Measurements from ENCODE around the gene TAGLN2. TPM values are rescaled to one million over a fixed set of nuclear protein-coding genes. Genes with fewer than 3 reads are reported as not detected.

Gene TAGLN2
- polyA plus RNA-seq, 1 experiment: 745 TPM

DNA sequence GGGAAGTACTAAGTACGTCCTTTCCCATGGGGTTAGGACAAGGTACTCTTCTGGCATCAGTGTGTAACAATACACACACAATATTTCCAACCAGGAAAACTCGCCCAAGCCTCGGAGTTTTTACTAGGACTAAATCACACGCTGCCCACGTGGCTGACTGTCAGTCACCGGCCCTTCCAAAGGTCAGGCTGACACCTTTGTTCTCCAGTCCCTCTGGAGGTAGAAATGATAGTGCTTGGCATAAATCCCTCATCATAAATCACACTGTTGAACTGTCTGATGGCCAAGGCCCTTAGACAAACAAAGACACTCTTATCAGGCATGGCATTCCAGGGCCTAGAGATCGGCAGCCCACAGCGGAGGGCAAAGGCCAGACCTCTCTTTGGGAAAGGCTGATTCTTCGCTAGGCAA is 45.6 kb upstream of the TAGLN2 start:
- CTCF ChIA-PET: interaction anchor here (1.5 to 5.2 kb wide), 2 partner anchors 10 to 36 kb away, joined by 3 to 34 read pairs; no protein-coding TSS in a partner anchor
- Histone ChIP-seq H3K27me3 (ENCODE audit: control insufficient read depth, insufficient read depth, low read length) (peaks cover 3% of the 10 kb centered on the region; the same call in 1 of the 2 replicates), H3K36me3 (ENCODE audit: control insufficient read depth, insufficient read depth, low read length) (peaks cover 2% of the 10 kb centered on the region; the same call in 1 of the 2 replicates), H3K4me3 (ENCODE audit: low read depth, low read length) (no peak overlapping the region)
- no peak for DNase-seq (ENCODE audit: low read depth)
- TF ChIP-seq, protein P1, sequence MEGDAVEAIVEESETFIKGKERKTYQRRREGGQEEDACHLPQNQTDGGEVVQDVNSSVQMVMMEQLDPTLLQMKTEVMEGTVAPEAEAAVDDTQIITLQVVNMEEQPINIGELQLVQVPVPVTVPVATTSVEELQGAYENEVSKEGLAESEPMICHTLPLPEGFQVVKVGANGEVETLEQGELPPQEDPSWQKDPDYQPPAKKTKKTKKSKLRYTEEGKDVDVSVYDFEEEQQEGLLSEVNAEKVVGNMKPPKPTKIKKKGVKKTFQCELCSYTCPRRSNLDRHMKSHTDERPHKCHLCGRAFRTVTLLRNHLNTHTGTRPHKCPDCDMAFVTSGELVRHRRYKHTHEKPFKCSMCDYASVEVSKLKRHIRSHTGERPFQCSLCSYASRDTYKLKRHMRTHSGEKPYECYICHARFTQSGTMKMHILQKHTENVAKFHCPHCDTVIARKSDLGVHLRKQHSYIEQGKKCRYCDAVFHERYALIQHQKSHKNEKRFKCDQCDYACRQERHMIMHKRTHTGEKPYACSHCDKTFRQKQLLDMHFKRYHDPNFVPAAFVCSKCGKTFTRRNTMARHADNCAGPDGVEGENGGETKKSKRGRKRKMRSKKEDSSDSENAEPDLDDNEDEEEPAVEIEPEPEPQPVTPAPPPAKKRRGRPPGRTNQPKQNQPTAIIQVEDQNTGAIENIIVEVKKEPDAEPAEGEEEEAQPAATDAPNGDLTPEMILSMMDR (IDR thresholded peaks at IDR 0.05; ENCODE audit: insufficient read depth, low read depth, low read length): no peak
- POLR2A ChIA-PET: no interaction called here

DNA sequence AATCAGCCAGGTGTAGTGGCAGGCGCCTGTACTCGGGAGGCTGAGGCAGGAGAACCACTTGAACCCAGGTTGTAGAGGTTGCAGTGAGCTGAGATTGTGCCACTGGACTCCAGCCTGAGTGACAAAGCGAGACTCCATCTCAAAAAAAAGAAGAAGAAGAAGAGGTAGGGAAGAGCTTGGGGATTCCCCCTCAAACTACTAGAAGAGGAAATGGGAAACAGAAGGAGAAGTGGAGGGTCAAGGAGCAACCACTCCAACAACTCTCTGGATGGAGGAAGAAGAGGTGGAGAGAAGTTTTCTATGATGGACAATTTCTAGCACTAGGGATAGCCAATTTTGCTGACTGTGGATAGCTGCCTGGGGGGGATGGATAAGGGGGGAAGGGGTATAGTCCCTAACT is 43.6 kb upstream of the TAGLN2 start:
- Histone ChIP-seq H3K4me3 (ENCODE audit: low read depth, low read length) (no peak overlapping the region), H3K36me3 (ENCODE audit: control insufficient read depth, insufficient read depth, low read length) (peaks cover 2% of the 10 kb centered on the region; the same call in 1 of the 2 replicates), H3K27me3 (ENCODE audit: control insufficient read depth, insufficient read depth, low read length) (no peaks in the 10 kb centered on the region; the same call in 1 of the 2 replicates)
- no peak for DNase-seq (ENCODE audit: low read depth)
- CTCF ChIA-PET: interaction anchor here (5.2 kb wide), 1 partner anchor 38 kb away, joined by 34 read pairs; no protein-coding TSS in a partner anchor
- POLR2A ChIA-PET: no interaction called here
- TF ChIP-seq, protein P1 (IDR thresholded peaks at IDR 0.05; ENCODE audit: insufficient read depth, low read depth, low read length): no peak

DNA sequence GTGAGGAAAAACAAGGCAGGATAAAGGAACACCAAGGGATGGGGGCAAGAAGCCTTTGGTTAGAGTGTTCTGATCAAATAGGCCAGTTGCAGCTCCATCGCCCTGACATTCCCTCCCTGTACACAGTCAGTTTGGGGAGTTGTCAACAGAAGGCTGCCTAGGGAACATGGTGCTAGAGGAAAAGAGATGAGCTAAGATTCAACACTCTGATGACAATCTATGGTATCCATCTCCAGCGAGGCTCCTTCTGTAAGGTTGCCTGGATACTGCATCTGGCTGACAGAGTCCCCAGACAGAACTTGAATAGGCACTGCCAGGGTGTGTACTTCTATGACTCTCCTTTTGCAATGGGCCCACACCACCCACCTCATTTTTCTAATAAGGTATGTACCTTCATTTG is 40.0 kb upstream of the TAGLN2 start:
- Histone ChIP-seq H3K4me3 (ENCODE audit: low read depth, low read length) (no peak overlapping the region), H3K27me3 (ENCODE audit: control insufficient read depth, insufficient read depth, low read length) (no peaks in the 10 kb centered on the region; the same call in 1 of the 2 replicates), H3K36me3 (ENCODE audit: control insufficient read depth, insufficient read depth, low read length) (no peaks in the 10 kb centered on the region)
- no peak for DNase-seq (ENCODE audit: low read depth)
- ChIA-PET POLR2A (no interaction called here), CTCF (interaction anchor here (0.5 to 1.8 kb wide), 4 partner anchors 15 to 789 kb away, joined by 3 to 8 read pairs (median 4); no protein-coding TSS in a partner anchor)
- TF ChIP-seq, protein P1 (IDR thresholded peaks at IDR 0.05; ENCODE audit: insufficient read depth, low read depth, low read length): no peak

DNA sequence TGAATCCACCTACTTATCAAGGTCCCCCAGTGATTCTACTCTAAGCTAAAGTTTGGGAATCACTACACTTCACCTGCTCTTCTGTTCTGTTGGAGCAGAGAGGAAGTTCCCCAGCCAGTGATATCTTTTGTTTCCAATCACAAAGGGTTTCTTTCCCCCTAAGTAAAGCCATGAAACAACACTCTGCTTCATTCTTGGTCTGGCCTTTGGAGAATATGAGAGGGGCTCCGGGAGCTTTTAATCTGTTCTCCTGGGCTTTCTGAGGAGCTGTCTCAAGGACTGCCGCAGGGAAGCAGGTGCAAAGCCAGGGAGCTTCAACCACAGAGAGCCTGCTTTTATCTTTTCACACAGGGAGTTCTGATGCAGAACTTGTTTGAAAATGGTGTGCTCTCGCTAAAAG is 38.8 kb upstream of the TAGLN2 start:
- TF ChIP-seq, protein P1 (IDR thresholded peaks at IDR 0.05; ENCODE audit: insufficient read depth, low read depth, low read length): no peak
- H3K36me3 ChIP-seq (ENCODE audit: control insufficient read depth, insufficient read depth, low read length): no peaks in the 10 kb centered on the region
- POLR2A ChIA-PET: no interaction called here
- no peak overlapping the region for H3K4me3 ChIP-seq (ENCODE audit: low read depth, low read length)
- DNase-seq (ENCODE audit: low read depth): no peak
- CTCF ChIA-PET: interaction anchor here (0.8 to 2.0 kb wide), 6 partner anchors 14 to 44 kb away, joined by 3 to 8 read pairs (median 3); partner anchors contain the start of gene IGSF9
- no peaks in the 10 kb centered on the region; the same call in 1 of the 2 replicates for H3K27me3 ChIP-seq (ENCODE audit: control insufficient read depth, insufficient read depth, low read length)

DNA sequence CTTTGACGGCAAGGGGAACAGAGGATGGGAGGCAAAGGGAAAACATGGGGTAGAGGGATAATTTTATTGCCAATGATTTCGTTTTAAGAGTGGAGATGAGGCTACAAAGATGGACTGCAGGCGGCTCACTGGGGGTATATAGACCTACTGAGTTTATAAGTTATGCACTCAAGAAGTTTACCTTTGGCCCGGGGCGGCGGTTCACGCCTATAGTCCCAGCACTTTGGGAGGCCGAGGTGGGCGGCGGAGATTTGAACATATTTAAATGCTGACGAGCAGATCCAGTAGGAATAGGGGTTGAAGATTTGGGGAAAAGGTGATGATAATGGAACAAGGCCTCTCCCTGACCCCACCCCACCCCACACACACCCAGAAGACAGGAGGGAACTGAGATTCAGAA is 36.9 kb upstream of the TAGLN2 start:
- TF ChIP-seq, protein P1 (IDR thresholded peaks at IDR 0.05; ENCODE audit: insufficient read depth, low read depth, low read length): no peak
- H3K4me3 ChIP-seq (ENCODE audit: low read depth, low read length): 0 out of 2 replicates have a peak overlapping the region, but pooled peaks have one; percentile 49
- POLR2A ChIA-PET: no interaction called here
- CTCF ChIA-PET: interaction anchor here (0.6 to 2.5 kb wide), 4 partner anchors 11 to 47 kb away, joined by 3 to 10 read pairs (median 6); no protein-coding TSS in a partner anchor
- H3K36me3 ChIP-seq (ENCODE audit: control insufficient read depth, insufficient read depth, low read length): no peaks in the 10 kb centered on the region
- DNase-seq (ENCODE audit: low read depth): no peak
- no peaks in the 10 kb centered on the region; the same call in 1 of the 2 replicates for H3K27me3 ChIP-seq (ENCODE audit: control insufficient read depth, insufficient read depth, low read length)

Measured in BJ (cell line).